ENCODE results near the gene EMC1.

Gene EMC1

DNA sequence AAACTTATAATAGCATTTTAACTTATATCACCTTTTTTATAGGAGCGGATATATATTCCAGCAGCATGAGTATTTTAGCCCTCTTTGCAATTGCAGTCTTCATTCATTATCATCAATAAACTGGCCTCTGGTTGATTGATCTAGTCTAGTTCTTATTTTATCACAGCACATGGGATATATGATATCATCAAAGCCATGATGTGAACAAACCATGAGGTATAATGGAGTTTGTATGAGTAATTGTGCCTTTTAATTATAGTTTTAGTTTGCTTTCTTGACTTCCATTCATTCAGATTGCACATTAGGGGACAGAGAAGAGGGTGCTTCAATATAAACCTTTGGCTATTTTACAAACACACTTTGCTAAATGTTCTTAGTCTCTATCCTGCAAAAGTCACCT, 37.7 kb downstream of the EMC1 start:
- DNase-seq = no peak

DNA sequence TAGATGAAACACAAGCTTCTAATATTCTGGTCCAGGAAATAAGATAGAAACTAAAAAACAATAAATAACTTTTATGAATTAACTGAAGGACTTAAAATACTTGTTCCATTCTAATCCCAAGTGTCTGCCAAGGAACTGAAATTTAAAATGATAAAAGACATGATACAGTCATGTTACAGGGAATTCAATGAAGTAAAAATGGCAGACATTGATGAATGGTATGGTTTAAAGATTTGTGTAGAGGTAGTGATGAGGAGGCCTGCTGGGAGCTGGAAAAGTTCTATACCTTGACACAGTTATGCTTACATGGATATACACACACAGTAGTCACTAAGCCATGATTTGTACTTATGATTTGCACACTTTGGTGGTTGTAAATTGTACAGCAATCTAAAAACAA, 39.2 kb downstream of the EMC1 start:
- DNase-seq = no peak

DNA sequence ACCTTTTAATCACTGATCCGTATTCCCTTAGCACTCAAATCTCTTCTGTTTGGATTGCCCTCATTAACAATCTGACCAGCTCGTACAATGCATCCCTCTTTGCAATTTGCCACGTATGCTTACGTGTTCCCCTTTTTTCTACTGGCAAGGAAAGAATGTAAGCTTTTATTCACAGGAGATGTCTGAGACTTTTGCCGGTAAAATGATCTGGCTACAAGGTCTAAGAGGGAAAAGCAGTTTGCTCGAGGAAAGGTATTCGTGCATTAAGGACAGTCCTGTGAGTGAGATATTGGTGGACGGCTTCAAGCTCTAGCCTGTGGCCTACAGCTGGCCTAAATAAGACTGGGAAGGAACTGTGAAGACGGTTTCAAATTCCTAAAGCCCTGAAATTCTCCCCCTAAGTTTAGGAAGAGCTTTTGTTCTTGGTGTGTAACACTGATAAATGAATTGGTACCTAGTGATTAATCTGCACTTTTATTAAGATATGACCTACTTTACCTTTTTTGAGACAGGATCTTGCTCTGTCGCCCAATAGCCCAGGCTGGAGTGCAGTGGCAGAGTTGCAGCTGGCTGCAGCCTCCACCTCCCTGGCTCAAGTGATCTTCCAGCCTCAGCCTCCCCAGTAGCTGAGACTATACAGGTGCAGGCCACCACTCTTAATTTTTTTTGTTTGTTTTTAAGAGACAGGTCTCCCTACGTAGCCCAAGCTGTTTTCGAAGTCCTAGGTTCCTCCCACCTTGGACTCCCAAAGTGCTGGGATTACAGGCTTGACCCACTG, 40.4 kb downstream of the EMC1 start:
- DNase-seq = no peak

DNA sequence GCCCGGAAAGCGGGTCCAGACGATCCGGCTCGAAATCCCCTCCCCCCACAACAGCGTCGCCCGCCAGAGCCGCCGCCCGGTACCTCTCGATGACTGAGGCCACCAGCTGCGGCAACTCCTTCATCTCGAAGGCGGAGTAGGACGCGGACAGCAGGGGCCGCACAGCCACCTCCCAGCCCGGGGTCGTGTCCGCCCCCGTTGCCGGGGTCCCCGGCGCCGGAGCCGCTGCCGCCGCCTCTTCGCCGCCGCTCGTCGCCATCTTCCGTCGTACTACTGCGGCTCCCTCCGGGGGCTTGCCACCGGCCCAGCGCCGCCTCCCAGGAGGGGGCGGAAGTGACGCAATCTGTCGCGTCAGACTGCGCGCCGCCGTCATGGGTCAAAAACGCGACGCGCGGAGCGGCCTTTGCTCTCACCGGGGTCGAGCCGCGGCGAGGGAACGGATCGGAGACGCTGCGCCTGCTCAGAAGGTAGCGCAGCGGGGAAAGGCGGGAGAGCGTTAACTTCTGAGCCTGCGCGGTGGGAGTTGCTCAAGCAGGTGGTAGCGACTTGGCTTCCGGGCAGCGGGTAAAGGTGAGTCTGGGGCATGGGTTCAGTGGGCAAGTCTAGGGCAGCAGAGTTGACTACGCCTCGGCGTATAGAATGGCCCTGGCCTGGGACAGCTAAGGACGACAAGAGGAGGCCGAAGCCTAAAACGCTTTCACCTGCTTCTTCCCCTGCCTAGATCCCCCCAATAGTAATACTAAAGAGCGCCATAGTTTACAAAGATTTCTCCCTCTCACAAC, 41.1 kb downstream of the EMC1 start, which contains the start of gene UBR4:
Gene UBR4, minus strand, starts transcription at position 277 of the 782 bp plus-strand sequence. Its CDS starts 18 bp downstream, at position 259.
- peak; percentile 97 for DNase-seq

DNA sequence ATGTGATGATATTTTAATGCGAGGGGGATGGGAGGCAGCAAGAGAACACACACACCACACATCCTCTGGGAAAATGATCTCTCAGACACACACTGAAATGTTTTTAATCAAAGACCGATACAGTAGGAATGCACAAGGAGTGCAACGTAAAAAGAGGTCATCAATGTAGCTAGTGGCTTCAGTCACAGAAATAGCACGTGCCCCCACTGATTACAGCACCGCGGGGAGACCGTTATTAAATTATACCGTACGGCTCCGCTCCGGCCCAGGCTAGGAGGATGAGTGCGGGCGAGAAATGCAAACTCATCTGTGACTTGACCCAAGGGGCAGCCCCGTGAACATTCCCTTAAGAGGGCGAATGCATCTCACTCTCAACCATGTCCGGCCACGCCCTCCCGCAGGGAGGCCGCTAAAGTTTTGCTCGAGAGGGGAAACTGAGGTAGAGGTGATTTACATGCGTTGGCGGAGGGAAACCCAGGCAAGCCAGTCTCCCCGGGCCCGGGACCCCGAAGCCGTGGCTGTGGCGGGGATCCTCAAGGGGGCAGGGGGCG, 41.8 kb downstream of the EMC1 start:
- DNase-seq = no peak

DNA sequence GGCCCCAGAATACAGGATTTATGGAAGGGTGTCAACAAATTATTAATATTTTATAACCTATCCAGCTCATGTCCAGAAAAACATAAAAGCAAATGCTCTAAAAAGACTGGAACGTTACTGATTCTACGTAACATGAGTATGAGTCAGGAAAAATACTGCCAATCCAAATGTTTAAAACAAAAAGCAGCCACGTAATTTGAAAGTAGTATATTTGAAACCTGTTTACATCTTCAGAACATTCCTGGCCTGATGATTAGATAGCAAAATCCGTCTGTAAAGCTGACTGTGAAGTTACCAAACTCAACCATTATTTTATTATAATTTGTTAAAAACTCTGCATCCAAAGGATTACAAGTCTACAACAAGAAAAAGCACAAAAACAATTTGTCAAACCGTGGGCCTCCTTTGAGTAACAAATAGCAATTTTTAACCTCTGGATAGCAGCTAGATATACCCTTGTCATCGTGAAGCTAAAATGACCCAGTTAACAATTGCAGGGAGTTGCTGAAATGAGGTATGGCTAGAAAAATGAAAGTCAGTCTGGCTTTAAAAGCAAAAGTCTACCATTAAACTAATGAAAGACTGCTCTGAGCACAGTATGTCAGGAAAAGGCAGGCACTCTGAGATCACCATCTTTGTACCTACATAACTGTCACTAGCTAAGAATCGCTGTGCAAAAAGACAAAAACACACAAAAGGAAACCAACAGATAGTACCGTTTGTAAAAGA, 42.5 kb downstream of the EMC1 start:
- DNase-seq = no peak

DNA sequence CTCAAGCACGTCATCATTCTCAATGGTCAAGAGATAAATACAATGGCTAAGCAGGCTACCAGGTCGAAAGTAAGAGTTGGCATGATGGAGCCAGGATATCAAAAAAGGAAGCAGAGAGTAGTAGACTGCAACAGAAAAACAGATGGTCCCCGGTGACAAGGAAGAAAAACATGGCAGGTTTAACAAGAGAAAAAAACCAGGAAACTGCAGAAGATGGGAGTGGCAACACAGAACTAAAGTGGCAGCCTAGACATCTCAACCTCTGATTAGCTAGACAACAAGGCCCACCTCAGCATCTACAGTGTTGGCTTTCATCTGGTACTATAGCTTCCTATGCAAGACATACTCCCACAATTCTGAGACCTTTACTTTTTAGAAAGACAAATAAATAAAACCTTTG, 44.4 kb downstream of the EMC1 start:
- DNase-seq = no peak

DNA sequence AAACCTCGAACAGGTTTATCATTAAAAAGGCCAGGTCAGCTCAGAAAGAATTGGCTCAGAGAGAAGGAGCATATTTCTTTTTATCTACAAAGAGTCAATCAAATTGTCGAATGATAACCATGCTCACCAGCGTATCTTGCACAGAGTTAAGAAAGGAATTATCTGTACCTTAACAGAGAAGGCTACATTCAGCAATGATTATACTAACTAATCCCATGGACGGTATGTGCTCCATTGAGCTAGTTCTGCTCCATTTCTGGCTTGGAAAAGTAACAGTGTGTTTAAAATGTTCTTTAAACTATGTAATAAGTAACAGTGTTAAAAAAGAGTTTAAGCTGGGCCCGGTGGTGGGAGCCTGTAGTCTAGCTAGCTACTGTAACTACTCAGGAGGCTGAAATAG, 45.5 kb downstream of the EMC1 start:
- DNase-seq = no peak

DNA sequence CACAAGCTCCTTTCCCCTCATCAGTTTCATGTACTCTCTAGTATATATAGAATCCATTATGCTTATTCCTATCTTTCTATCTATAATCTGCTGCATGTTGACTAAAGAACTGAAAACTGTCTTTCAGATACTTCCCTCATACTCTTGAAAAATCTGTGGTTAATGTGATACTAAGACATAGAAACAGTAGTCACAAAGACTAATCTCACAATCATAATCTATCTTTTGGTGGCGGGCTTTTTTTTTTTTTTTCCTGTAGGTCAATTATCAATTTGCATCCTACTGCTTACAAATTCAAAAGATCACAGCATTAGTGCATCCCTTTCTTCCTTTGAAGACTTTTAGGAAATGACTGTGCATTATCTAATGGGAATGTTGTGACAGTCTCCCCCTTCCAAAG, 45.9 kb downstream of the EMC1 start:
- no peak for DNase-seq

DNA sequence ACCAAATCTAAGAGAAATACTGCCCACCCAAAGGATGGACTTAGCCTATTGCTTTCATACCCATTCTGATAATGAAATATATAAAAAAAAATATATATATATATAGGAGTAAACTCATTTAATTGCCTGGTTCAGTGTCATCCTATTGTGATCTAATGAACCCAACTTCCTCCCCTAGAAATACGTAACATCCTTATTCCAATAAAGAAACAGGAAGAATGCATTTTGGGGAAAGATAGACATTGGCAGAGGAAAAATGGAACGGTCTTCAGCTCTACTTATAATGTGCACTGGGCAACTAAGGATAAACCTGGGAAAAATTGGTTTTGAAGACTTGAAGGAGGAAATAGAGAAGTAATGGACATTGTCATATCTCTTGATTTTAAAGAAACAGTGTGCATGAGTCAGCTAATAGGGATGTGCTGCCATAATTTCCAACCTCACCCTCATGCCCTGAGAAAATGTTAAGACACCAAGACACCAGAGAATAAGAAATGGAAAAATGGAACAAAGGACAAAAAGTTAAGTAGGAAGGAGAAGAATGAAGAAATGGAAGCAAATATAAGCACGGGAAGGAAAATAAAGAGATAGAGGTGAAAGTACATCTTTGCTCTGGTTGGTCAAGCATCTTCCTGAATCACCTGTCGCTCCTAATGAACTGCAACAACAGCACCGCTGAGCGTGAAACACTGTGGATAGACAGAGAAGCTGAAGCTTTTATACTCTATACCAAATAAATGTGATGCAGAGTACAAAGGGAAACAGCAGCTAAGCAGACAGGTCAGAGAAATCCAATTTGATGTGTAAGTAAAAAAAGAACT, 46.7 kb downstream of the EMC1 start:
- no peak for DNase-seq

DNA sequence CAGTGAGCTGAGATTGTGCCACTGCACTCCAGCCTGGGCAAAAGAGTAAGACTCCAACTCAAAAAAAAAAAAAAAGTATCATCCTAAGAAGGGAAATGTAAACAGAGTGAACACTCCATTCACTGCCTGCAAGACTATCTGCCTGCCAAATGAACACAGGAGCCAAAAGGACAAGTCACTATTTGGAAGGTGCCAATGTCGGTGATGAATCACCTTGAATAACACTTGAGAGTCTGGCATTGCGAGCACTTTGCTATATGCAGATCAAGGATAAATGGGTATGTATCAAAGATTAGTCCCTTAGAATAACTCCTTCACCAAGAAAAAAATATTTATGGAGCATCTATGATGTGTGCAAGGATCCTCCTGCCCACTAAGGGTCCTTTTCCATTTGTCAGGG, 47.9 kb downstream of the EMC1 start:
- no peak for DNase-seq

DNA sequence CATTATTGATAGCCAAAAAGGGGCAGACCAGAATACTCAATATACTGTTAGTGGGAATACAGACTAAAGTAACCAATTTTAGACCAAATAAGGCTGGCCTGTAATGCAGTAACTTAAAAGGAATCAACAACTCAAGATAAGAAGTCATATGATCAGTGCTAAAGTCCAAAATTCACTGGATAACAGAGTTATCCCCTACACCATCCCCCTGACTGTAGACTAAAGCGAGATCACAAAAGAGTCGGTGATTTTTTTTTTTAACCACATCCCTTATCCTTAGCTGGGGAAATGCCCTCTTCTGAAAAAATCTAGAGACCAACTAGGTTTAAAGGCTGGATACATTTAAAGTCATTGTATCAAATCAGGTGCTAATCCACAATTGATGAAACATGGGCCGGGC, 48.9 kb downstream of the EMC1 start:
- no peak for DNase-seq

DNA sequence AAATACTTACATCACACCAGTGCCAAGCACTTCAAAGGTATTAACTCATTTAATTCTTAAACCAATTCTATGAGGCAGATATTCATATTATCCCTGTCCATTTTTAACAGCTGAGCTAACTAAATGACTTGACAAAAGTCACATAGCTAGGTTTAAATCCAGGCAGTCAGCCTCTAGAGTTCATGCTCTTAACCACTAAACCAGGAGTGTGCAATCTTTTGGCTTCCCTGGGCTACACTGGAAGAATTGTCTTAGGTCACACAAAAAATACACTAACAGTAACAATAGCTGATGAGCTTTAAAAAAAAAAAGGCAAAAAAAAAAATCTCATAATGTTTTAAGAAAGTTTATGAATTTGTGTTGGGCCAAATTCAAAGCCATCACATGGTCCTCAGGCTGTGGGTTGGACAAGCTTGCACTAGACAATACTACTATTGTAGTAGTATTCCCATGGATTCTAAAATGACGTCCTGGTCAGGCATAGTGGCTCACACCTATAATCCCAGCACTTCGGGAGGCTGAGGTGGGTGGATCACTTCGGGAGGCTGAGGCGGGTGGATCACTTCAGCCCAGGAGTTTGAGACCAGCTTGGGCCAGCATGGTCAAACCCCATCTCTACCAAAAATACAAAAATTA, 51.2 kb downstream of the EMC1 start:
- no peak for DNase-seq

DNA sequence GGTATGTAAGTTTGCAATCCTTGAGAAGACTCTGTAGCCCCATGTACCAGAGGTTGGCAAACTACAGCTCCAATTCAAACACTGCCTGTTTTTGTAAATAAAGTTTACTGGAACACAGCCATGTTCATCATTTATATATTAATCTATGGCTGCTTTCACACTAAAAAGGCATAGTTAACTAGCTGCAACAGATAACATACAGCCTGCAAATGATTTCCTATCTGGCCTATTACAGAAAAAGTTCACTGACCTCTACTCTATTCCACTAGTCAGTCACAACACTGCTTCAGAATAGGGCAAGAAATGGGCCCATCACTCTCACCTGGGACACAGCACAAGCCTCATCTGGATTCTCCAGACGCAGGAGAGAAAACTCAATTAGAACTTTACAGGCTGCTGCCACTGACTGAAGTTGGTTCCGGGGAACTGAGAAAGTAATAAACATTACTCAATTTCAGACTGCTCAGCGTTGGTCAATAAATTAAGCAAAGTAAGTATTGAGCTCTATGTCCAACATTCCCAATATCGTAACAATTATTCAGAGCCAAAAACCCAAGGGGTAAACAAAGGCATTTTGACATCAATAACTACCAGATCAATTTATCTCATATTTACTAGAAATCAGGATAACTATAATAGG, 51.9 kb downstream of the EMC1 start:
- DNase-seq = no peak

DNA sequence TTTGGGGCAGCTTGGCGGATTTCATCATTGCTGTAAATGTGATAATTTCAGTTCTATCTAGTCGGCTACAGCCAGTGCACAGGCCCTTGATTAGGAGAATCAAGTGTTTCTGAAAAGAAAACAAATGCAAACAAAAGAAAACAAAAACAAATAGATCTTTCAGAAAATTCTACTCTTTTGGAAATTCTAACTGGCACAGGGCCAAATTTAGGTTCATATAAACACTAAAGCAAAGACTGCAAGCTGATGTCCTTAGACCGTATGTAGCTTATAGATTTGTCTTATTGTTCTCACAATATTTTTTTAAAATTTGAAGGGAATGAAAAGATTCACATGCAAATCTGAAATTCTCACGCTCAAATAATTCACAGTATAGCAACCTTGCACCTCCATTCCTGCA, 52.5 kb downstream of the EMC1 start:
- no peak for DNase-seq

DNA sequence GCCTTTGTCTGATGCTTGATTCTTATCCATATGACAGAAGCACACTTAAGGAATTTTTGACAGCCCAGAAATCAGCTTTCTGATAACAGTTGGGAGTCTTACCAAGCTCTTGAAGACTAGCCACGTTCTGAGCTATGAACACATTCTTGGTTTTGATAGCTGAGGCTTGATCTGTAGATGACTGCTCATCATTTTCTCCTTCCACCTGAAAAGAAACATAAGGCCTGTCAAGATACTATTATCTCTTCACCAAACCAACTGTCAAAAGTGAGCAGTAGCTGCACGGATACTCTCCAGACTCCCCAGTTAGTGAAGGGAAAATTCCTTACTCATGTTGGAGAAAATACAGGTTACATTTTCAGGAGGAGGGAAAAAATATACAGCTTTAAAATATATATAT, 53.5 kb downstream of the EMC1 start:
- DNase-seq = no peak

DNA sequence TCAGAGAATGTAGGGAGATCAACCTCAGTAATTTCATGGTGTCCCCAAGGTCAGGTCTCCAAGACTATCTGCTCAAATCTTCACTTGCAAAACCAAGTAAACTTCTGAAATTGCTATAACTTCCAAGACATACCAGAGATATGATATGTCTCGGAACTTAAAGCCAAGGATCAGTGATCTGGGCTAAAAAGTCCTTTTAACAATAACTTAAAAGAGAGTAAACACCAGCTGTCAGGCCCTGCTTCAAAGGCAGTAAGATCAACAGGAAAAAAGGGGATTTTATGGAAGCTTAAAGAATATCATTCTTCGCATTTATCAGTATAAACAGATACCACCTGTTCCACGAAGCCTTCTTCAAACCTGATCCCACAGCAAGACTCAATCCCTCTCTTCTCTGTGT, 55.0 kb downstream of the EMC1 start:
- DNase-seq = no peak

DNA sequence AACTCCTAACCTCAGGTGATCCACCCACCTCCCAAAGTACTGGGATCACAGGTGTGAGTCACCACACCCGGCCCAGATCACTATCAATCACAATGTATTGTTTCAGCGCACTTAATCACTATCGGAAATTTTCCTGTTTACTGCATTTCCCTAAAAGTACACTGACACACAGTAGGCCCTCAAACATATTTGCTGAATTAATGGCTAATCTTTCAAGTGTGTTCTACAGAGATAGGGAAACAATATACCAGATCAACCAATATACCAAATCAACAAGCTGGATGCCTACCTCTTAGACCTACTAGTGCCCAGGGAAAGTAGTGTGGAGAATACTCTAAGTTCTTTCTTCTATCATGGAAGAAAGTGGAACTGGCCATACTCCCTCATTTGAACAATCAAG, 58.3 kb downstream of the EMC1 start:
- no peak for DNase-seq

DNA sequence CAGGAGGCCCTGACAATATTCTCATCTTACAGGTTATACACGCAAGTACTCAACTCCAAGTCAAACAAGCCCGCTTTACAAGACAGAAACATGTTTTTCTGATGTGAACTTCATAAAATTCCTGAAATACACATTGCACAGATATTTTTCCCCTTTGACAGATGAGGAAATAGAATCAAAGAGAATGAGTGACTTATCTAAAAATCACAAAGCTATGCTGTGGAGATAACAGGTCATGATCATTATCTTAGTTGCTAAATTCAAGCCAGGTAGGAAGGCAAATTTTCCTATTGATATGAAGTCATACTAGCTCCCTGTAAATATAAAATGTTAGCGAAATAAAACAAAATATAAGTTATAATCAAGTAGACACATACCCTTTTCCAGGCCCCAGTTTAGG, 59.5 kb downstream of the EMC1 start:
- no peak for DNase-seq

DNA sequence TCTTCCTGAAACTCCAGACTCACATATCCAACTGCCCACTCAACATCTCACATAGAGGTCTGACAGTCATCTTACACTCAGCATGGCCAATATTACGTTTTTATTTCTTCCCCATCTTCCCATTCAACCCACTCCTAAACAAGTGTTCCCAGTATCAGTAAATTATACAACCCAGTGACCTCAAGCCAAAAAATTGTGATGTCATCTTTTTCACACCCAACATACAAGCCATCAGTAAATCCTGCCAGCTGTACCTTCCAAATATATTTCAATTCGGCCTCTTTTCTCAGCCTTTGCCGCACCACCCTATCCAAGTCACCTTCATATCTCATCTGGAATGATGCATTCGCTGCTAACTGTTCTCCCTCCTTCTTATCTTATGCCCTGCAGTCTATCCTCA, 60.9 kb downstream of the EMC1 start:
- no peak for DNase-seq

DNA sequence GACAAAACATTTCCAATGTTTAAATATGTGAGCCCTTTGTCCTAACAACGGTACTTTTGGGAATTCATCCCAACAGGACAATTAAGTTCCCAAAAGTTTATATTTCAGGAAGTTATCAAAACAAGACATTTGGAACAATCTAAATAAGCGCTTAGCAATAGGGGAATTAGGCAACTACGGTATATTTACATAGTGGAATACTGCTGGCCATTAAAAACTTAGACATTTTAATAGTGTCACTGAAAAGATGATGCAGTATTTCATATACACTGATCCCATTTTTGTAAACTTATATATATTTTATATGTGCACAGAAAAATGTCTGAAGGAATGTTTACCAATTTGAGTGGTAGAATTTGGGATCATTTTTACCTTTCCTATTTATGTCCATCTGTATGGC, 62.1 kb downstream of the EMC1 start:
- no peak for DNase-seq

DNA sequence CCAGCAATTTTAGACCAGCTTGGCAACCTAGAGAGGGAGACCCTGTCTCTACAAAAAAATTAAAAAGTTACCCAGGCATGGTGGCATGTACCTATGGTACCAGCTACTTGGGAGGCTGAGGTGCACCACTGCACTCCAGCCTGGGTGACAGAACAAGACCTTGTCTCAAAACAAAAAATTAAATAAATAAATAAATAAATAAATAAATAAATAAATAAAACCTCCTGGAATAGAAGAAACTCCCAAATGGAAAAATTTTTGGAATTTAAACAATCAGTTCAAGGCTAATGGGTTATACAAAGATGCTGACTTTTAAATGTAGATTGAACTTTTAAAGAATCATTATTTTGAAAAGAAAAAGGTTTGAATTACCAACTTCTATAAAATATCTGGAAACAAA, 63.5 kb downstream of the EMC1 start:
- DNase-seq = no peak
